GM04503 (cell line): ENCODE data around the gene CTPS1.

ENCODE experiments used
- DNase-seq: peaks from one replicate; pipeline ENCODE4 v3.0.0-alpha.2; 2012; ENCODE audit warnings: low read depth

Gene CTPS1

DNA sequence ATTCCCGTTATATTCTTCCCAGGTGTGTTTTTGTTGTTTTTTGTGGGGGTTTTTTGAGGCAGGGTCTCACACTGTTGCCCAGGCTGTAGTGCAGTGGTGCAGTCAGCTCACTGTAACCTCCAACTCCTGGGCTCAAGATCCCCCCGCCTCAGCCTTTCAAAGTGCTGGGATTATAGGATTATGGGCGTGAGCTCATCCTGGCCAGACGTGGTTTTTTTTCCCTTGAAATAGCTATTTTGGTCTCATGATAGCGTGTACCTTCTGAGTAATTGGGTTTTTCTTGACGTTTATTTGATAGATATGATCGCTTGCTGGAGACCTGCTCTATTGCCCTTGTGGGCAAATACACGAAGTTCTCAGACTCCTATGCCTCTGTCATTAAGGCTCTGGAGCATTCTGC, 17.6 kb downstream of the CTPS1 start:
- no peak for DNase-seq

DNA sequence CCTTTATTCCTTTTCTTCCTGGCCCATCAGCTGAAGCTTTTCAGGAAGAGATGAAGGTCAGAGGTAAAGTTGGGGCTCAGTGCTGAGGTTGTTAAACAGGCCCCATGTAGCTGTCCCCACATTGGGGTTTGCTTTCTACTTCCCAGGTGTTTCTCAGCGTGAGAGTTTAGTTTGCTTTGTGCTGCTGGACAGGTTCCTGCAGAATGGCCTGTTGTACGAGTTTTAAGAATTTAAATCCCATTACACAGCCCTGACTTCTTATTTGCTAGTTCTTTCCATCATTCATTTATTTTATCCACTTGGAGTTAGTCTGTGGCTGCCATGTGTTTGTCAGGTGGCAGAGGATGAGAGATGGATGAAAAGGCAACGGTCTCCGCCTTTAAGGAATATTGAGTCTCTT, 19.2 kb downstream of the CTPS1 start:
- no peak for DNase-seq

DNA sequence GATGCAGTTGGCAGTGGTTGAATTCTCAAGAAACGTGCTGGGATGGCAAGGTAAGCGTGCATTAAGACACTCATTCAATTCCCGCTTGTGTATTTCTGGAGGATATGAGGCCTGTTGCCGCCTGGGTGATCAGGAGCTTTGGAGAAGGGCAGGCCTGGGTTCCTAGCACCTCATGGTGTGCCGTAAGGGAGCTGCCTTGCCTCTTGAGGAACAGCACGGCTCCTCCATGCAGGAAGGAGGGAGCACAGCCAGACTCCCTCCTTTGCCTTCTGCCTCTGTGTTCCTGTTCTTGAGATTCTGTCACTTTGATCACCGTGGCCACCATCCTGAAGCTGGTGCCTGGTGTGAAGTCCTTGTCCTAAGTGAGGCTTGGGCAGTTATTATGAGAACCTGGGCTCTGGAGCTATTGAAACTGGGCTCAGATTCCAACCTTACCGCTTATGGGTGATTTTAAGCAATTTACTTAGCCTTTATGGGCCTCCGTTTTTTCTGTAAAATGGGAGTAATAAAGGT, 23.7 kb downstream of the CTPS1 start:
- DNase-seq: no peak

DNA sequence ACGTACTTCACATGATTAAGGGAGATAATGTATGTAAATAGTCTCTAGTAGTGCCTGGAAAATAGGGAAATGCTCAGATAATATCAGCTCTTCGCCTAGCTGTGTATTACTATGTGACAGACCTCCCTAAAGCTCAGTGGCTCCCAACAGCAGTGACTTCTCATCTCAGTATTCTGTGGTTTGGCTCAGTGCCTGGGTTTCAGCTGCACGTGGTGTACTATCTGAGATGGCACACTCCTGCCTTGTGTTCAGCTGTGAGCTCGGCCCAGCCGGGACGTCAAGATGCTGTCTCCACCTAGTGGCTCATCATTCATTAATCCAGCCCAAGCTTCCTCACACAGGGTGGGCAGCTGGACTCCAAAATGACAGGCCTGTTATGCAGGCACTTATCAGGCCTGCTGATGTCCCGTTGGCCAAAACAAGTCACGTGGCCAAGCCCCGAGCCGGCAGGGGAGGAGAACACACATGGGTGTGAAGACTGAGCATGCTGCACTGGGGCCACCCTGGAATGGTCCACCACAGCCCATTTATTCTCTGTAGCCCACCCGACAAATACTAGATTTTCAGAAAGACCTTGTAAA, 24.2 kb downstream of the CTPS1 start:
- DNase-seq: peak; percentile 96

DNA sequence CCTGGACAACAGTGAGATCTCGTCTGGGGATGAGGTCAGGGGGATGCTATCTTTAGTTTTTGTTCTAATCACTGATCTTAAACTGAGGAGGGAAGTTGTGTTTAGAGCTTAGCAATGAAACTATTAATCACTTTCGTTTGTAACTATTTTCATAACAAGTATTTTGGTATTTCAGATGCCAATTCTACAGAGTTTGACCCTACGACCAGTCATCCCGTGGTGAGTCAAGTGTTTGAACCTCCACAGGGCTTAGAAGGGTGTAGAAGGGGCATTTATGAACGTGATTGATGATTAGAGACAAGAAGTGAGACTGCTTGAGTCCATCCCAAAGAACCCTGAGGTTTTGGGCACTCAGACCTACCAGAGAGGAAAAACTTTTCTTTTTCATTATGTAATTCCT, 26.4 kb downstream of the CTPS1 start:
- DNase-seq: no peak

DNA sequence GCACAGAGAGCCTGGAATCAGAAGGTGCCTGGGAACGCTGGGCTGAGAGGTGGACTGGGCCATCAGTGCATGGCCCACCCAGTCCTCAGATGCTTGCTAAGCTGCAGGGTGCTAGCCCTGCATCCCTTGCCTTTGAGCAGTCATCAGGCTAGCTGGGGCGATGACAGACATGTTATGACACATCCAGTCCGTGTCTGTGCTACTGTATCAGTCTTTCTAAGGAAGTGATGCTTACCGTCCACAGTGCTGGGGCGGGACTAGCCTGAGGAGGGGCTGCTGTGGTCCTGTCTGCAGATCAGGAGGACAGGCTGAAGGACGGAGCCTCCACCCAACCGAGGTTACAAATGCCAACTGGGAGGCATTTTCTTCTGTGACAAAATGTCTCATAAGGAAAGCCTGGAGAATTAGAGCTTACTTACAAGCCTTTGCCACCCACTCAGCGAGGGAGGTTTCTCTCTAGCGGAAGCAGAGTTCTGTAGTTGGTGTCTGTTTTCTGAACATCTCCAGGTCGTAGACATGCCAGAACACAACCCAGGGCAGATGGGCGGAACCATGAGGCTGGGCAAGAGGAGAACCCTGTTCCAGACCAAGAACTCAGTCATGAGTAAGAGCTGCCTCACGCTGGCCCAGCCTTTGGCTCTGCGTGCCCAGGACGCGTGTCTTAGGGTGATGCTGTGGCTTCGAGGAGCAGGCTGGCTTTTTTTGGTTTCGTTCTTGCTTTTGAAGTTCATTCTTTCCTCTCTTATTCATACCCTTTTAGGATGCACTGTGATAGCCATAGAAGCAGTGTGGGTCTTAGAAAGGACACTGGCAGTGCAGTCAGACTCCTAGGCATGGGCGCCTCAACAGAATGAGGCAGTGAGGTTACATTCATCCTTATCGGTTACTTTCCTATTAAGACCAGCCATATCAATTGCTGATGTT, 27.7 kb downstream of the CTPS1 start:
- DNase-seq: no peak

DNA sequence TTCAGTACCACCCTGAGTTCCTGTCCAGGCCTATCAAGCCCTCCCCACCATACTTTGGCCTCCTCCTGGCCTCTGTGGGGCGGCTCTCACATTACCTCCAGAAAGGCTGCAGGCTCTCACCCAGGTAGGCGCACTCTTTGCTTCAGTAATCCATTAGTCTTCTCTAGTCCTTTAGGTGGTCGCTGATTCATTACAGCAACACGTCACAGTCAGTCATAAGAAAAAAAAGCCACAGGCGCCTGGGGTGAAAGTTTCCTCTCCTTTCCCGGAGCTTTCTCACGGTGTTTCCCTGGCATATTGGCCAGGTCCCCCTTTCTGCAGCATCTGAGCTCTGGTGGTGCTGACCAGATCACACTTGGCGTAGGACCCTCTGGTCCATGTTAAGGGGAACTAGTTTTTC, 30.0 kb downstream of the CTPS1 start:
- DNase-seq: no peak

DNA sequence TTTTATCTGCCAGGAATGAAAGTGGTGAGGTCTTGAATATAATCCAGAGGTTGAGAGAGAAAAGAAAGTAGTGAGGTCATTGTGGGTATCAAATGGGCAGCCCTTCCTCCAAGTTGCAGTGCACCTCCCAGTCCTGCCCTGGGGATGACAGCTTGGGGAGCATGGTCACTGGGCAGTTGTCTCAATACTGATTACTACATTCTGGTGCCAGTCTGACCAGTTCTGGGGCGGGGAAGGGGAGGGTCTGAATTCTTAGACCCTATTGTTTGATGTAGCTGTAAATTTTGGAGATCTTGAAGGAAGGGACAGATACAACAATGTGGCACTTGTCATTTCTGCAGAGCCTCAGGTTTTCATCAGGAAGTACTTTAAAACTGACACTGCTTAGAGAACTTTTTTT, 30.8 kb downstream of the CTPS1 start:
- no peak for DNase-seq

DNA sequence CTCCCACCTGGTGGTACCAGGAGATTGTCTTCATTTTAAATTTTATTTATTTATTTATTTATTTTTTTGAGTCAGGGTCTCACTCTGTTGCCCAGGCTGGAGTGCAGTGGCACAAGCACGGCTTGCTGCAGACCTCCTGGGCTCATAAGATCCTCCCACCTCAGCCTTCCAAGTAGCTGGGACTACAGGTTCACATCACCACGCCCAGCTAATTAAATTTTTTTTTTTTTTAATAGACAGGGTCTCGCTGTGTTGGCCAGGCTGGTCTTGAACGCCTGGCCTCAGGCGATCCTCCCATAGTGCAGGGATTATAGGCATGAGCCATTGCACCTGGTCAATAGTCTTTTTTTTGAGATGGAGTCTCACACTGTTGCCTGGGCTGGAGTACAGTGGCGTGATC, 33.5 kb downstream of the CTPS1 start:
- no peak for DNase-seq

DNA sequence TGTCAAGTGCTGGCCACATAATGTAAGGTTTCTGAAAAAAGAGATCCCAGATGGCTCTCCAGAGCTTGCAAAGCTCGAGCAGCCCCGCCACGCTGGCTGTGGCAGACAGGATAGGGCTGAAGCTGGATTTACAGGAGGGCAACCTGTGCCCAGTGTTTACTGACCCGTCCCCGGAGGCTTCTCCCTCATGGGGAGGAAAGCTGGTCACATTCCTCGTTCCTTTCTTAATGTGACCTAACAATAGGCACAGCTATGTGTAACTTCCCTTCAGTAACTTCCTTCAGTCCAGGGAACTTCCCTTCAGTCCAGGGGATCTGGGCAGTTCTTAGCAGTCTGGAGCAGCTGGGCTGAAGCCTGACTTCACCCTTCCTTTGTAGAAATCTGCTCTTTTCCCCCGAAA, 34.3 kb downstream of the CTPS1 start:
- DNase-seq: no peak

DNA sequence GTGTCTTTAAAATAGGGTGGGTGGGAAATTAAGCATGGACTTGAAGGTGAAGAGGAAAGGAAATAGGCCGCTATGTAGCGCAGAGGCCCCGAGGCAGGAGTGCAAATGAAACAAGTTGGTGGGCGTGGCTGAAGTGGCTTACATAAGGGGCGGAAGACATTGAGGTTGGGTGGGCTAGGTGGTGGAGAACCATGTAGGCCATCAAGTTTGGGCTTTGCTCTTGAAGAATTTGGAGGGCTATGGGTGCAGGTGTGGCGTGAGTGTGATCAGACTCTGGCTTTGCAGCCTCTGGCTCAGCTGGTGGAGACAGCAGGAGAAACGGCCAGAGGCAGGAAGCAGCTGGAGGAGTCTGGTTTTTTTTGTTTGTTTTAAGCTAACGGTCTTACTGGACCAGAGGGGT, 35.4 kb downstream of the CTPS1 start:
- DNase-seq: no peak

DNA sequence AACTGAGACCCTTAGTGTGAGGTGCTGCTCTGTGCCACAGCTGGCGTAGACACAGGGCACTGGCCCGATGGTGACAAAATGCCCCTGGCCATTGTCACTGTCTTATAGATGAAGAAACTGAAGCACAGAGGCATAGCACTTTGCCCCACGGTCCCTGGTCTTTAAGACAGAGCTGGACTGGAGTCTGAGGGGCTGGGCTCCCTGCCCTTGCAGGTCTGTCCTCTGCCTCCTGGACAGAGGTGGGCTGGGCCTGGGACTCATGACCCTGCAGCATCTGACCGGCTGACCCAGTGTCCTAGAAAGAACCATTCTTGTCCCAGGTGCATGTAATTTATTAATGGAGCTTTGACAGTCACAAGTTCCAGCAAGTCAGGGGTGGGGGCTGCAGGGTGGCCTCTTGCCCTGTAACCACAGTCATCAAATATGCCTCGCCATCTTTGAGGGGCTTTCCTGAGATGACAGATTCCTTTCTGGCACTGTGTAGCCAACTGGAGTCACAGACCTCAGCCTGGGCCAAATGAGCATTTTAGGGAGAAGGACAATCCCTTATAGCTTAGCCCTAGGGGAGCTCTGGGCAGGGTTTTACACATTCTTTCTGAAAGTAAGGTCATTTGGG, 35.9 kb downstream of the CTPS1 start:
- DNase-seq: no peak

DNA sequence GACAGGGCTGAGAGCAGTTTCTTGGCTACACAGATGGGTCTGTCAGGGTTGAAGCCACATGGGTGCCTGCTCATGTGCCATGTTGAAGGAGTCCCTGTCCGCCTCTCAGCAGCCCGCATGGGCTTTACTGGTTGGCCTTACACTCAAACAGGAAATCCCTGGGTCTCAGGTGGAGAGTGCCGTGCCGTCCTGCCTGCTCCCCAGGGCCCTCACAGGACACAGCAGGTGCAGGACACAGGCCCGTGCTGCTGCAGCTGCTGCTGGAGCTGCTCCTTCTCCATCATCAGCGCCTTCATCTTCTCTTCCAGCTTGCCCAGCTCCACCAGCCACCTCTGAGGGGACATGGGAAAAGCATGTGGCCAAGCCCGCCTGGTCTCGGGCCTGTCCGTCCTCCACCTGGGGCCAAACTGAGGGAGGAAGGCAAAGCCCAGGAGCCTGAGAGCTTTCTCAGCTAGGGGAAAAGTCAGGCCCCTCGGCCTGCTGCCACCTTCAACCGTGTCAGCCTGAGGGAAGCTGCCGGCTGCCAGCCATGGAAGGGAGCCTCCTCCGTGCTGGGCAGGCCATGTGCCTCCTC, 36.5 kb downstream of the CTPS1 start:
- DNase-seq: no peak

DNA sequence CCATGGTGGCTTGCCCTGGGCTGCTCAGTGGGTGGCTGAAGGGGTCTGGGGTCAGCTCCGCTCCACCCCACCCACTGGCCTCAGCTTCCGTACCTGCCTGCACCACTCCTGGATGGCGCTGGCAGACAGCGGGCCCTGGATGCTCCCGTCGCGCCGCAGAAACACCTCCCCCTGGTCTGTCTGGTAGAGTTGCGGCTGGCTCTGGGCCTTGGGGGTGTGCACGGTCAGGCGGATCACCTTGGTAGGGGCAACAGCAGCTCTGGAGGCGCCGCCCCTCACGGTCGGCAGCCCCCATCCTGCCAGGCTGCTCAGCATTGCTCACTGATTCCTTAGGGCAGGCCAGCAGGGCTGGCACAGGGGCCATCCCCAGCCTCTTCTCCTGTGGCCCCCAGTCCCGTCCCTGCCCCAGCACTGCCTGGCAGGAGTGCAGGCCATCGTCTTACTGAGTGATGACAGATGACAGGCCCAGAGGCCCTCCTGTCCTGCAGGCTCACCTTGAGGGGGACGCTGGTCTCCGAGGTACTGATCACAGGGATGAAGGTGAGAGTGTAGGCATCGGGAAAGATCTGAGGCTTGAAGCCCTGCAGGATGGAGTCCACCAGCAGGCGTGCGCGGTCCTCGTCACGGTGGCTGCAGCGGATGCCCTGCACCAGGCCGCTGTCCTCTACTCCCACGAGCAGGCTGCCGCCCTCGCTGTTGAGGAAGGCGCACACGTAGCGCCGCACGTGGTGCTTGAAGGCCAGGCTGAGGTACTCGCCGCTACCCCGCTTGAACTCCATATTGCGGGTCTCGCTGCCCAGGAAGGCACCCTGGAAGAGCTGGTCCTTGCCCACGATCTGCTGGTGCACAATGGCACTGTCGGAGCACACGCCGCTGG, 37.9 kb downstream of the CTPS1 start:
- DNase-seq: no peak

DNA sequence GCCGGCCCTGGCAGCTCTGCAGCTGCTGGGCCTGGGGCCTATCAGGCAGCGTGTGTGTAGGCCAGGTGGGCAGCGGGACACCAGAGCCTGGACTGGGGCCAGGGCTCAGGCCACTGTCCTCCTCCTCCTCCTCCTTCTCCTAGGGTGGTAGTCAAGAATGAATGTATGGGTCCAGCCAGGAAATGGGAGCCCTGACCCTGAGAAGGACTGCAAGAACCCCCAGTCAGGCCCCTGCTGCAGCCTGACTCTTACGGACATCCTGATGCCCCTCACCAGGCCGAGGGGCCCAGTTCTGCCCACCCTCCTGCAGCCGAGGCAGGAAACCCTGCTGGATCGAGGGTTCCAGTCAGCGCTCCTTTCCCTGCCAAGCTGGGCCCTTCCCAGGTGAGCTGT, 38.5 kb downstream of the CTPS1 start:
- no peak for DNase-seq

DNA sequence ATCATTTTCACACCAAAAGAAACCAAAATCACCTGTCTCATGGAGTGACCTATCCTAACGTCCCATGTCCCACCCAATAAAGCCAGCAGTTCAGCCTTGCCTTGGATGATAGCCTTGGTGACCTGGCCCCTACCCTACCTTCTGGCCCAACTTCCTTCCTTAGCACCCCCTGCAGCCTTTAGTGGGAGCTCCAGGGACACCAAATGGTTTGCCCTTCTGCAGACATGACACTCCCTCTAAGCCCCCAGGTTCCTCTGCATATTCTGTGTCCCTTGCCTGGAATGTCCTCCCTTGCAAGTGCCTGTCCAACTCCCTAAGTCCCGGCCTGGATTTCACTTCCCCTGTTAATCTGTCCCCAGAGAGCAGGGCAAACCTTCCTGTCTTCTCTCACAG, 39.9 kb downstream of the CTPS1 start:
- no peak for DNase-seq

DNA sequence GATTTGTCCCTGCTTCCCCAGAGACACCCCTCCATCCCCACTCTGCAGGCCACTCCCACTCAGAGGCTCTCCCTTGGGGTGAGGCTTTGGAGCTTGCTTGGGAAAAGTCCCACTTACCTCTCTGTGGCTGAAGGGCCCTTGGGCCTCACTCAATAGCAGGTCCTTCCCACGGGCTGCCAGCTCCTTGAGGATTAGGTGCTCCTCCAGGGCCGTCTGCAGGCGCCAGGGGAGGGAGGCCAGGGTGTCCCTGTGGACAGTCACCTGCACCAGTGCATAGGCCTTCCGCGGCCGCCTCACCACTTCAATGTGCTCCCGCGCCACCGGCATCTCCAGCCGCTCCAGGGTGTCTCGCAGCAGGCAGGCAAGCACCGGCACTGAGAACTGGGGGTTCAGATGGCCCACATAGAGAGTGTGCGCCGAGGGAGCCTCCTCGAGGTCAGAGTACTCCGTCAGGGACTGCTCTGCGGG, 40.6 kb downstream of the CTPS1 start:
- DNase-seq: no peak

DNA sequence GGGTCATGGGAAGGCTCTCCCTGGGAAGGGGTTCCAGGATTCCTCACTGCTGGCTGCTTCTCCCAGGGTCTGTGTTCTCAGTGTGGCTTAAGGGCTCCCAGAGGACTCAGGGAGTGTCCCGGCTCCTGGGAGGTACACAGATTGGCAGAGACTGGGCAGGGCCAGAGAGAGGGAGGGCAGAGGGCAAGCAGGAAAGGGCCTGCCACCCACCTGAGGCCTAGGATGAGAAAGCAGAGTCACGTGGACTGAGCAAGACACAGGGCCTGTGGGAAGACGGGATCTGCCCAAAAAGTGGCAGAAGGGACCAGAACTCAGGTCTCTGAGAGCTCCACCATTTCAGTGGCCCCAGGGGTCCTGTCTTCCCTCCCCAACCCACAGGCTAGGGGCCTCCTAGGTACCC, 41.2 kb downstream of the CTPS1 start:
- no peak for DNase-seq

DNA sequence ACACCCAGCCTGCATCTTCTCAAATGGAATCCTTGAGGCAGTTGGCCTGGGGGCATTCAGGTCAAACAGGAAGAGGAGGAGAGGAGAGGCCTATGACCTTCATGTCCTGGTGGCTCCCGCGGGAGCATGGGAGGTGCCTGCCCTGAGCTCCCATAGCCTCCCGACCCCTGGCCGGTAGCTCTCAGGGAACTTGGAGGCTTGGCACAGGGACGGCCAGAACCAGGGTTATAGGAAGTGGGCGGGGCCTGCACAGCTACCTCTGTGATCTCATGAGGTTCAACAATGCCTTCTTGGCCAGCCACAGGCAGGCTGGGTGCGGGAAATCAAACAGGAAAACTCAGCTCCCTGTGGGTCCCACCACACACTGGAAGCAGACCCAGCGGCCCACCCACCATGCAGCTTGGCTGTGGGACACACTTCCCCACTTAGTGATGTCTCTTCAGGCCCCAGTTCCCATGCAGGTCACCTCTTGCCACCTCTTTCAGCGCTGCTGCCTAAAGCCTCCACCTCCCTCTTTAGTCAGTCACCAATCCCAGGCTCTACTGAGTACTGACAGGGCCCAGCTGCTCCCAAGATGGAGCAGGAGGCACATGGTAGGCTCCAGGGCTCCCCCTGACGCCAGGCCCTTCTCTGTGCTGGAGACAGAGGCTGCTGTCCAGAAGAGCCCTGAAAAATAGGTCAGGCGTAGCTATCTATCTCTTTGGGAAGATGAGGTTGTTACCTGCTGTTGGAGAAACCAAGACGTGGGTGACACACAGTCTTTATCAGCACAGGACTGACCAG, 42.2 kb downstream of the CTPS1 start, which contains the start of gene SLFNL1:
Gene SLFNL1 (minus strand): TSS at position 200 of the 783 bp plus-strand sequence. CDS start 1,065 bp downstream, outside the sequence.
- DNase-seq: no peak

DNA sequence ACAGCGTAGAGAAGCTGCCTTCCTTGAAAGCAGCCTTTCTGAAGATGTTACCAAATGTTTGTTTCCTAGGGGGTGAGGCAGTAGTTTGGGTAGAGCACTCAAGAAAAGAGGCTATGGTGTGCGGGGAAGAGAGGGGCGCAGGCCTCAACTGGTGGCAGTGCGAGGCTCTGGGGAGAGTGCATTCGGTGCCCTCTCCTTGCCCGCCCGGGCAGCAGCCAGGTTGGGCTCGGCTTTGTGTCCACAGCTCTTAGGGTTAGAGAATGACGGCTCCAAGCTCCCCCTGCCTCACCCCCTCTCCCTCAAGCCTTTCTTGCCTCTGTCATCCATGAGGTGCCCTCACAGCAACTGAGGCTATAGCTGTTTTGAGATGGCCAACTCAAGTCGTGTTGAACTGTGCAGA, 42.9 kb downstream of the CTPS1 start:
- no peak for DNase-seq
